H9 (cell line): ENCODE measurements around the gene FXYD6. TPM values are rescaled to one million over a fixed set of nuclear protein-coding genes. Genes with fewer than 3 reads are reported as not detected.

Experiments
- DNase-seq: peaks from one replicate; pipeline ENCODE4 v3.0.0-alpha.2; 2017
- H2AFZ ChIP-seq: one replicate; pipeline ENCODE4 v1.6.1; 2013; ENCODE audit warnings: mild to moderate bottlenecking, low read length, control low read depth, moderate library complexity
- H2AK5ac ChIP-seq: 2 replicates; pipeline ENCODE4 v1.6.1; 2013; ENCODE audit warnings: low read length, control low read depth, mixed read lengths; ENCODE audit not compliant: insufficient read length
- H2BK120ac ChIP-seq: one replicate; pipeline ENCODE4 v1.6.1; 2013; ENCODE audit warnings: low read depth, mild to moderate bottlenecking, low read length, control low read depth, inconsistent platforms; ENCODE audit not compliant: poor library complexity, severe bottlenecking
- H2BK12ac ChIP-seq: 2 replicates; pipeline ENCODE4 v1.6.1; 2013; ENCODE audit warnings: low read length, control low read depth, mixed read lengths, low read depth; ENCODE audit not compliant: insufficient read length
- H2BK15ac ChIP-seq: 2 replicates; pipeline ENCODE4 v1.6.1; 2013; ENCODE audit warnings: low read depth, low read length, control low read depth
- H2BK20ac ChIP-seq: one replicate; pipeline ENCODE4 v1.6.1; 2013; ENCODE audit warnings: low read depth, mild to moderate bottlenecking, low read length, control low read depth, inconsistent platforms; ENCODE audit not compliant: poor library complexity, severe bottlenecking
- H2BK5ac ChIP-seq: 2 replicates; pipeline ENCODE4 v1.6.1; 2013; ENCODE audit warnings: low read length, control low read depth, mixed read lengths; ENCODE audit not compliant: insufficient read length
- H3K14ac ChIP-seq: 2 replicates; pipeline ENCODE4 v1.6.1; 2013; ENCODE audit warnings: low read length, control low read depth; ENCODE audit not compliant: insufficient read depth
- H3K18ac ChIP-seq: 2 replicates; pipeline ENCODE4 v1.6.1; 2013; ENCODE audit warnings: low read depth, mild to moderate bottlenecking, mixed read lengths, low read length, control low read depth; ENCODE audit not compliant: insufficient read length
- H3K23ac ChIP-seq: 2 replicates; pipeline ENCODE4 v1.6.1; 2013; ENCODE audit warnings: low read length, control low read depth, mixed read lengths, low read depth; ENCODE audit not compliant: insufficient read length
- H3K23me2 ChIP-seq: 2 replicates; pipeline ENCODE4 v1.6.1; 2013; ENCODE audit warnings: low read depth, mild to moderate bottlenecking, mixed read lengths, low read length, control low read depth; ENCODE audit not compliant: insufficient read length, poor library complexity, severe bottlenecking
- H3K27ac ChIP-seq: 2 replicates; pipeline ENCODE4 v1.5.1; 2013; ENCODE audit warnings: low read length, control low read depth, mixed read lengths, low read depth; ENCODE audit not compliant: insufficient read length
- H3K27me3 ChIP-seq: 2 replicates; pipeline ENCODE4 v1.6.1; 2013; ENCODE audit warnings: low read length, control low read depth, inconsistent platforms; ENCODE audit not compliant: insufficient read depth
- H3K4ac ChIP-seq: 2 replicates; pipeline ENCODE4 v1.6.1; 2013; ENCODE audit warnings: low read depth, mild to moderate bottlenecking, control low read depth, inconsistent platforms, low read length, moderate library complexity
- H3K4me1 ChIP-seq: 2 replicates; pipeline ENCODE4 v1.6.1; 2013; ENCODE audit warnings: low read length, control low read depth, inconsistent platforms; ENCODE audit not compliant: insufficient read depth
- H3K4me2 ChIP-seq: 2 replicates; pipeline ENCODE4 v1.6.1; 2013; ENCODE audit warnings: low read length, control low read depth, mixed read lengths; ENCODE audit not compliant: insufficient read length, insufficient read depth
- H3K56ac ChIP-seq: 2 replicates; pipeline ENCODE4 v1.6.1; 2013; ENCODE audit warnings: low read depth, mild to moderate bottlenecking, mixed read lengths, low read length, control low read depth; ENCODE audit not compliant: insufficient read length
- H3K79me1 ChIP-seq: 2 replicates; pipeline ENCODE4 v1.6.1; 2013; ENCODE audit warnings: low read depth, mild to moderate bottlenecking, moderate library complexity, low read length, control low read depth, inconsistent platforms; ENCODE audit not compliant: insufficient read depth, poor library complexity, severe bottlenecking
- H3K79me2 ChIP-seq: 2 replicates; pipeline ENCODE4 v1.6.1; 2013; ENCODE audit warnings: low read length, control low read depth, inconsistent platforms; ENCODE audit not compliant: insufficient read depth
- H3K9ac ChIP-seq: 2 replicates; pipeline ENCODE4 v1.6.1; 2013; ENCODE audit warnings: low read length, control low read depth, mixed read lengths; ENCODE audit not compliant: insufficient read length; ENCODE audit errors: extremely low read depth
- H3K9me3 ChIP-seq: one replicate; pipeline ENCODE4 v1.6.1; 2013; ENCODE audit warnings: low read depth, low read length, inconsistent platforms; ENCODE audit not compliant: control insufficient read depth
- H3T11ph ChIP-seq: one replicate; pipeline ENCODE4 v1.6.1; 2013; ENCODE audit warnings: mild to moderate bottlenecking, low read length, control low read depth, inconsistent platforms
- H4K20me1 ChIP-seq: one replicate; pipeline ENCODE4 v1.6.1; 2013; ENCODE audit not compliant: control insufficient read depth, insufficient read length, insufficient read depth
- H4K5ac ChIP-seq: 2 replicates; pipeline ENCODE4 v1.6.1; 2013; ENCODE audit warnings: low read depth, mild to moderate bottlenecking, mixed read lengths, low read length, control low read depth; ENCODE audit not compliant: insufficient read length
- H4K8ac ChIP-seq: replicated peaks from 2 replicates; pipeline ENCODE4 v1.6.1; 2013; ENCODE audit warnings: low read length, control low read depth, mixed read lengths, low read depth; ENCODE audit not compliant: insufficient read length
- H4K91ac ChIP-seq: 2 replicates; pipeline ENCODE4 v1.6.1; 2013; ENCODE audit warnings: low read depth, mild to moderate bottlenecking, moderate library complexity, mixed read lengths, low read length, control low read depth; ENCODE audit not compliant: insufficient read length
- H3K27ac Mint-ChIP-seq, 3 experiments: 2 replicates in 2 of 3; 3 replicates in 1 of 3; pipeline ENCODE4 v1.8.0; 2020 to 2021; ENCODE audit warnings: mixed read lengths in 3 of 3, mild to moderate bottlenecking in 1 of 3, moderate library complexity in 1 of 3
- H3K27me3 Mint-ChIP-seq: 2 replicates; pipeline ENCODE4 v1.8.0; 2021; ENCODE audit warnings: low read depth, mild to moderate bottlenecking, moderate library complexity, mixed read lengths
- H3K36me3 Mint-ChIP-seq, 3 experiments: 2 replicates in 2 of 3; 3 replicates in 1 of 3; pipeline ENCODE4 v1.8.0; 2020 to 2021; ENCODE audit warnings: low read depth in 3 of 3, mixed read lengths in 3 of 3; ENCODE audit not compliant: insufficient read depth in 1 of 3
- H3K4me1 Mint-ChIP-seq, 2 experiments: 2 replicates each; pipeline ENCODE4 v1.8.0; 2020; ENCODE audit warnings: mixed read lengths in 2 of 2
- H3K4me3 Mint-ChIP-seq, 2 experiments: 2 replicates in 1 of 2; 3 replicates in 1 of 2; pipeline ENCODE4 v1.8.0; 2020 to 2021; ENCODE audit warnings: mild to moderate bottlenecking in 2 of 2, mixed read lengths in 2 of 2, moderate library complexity in 1 of 2
- H3K9me3 Mint-ChIP-seq, 2 experiments: 2 replicates in 1 of 2; 3 replicates in 1 of 2; pipeline ENCODE4 v1.8.0; 2020; ENCODE audit warnings: mild to moderate bottlenecking in 2 of 2, mixed read lengths in 2 of 2, moderate library complexity in 1 of 2
- WGBS: extraction: QIAGEN DNeasy Blood & Tissue Kit; methylation state at CpG from one replicate; pipeline ENCODE4 v1.1.7; 2013; ENCODE audit warnings: missing lambda C conversion rate, low lambda C conversion rate, mixed read lengths; ENCODE audit not compliant: insufficient read length; ENCODE audit errors: extremely low coverage; 5-methylcytosine and 5-hydroxymethylcytosine counted together
- total RNA-seq: library from RNA; stranded (reverse); gene quantifications from 2 replicates; pipeline ENCODE4 v1.2.1, GENCODE V29; 2021
- TF ChIP-seq, protein P1 (sequence below): fragments of 200-600 bp; sonication (generic); conservative IDR thresholded peaks from 3 replicates; pipeline ENCODE4 v1.8.0; 2021; ENCODE audit warnings: antibody characterized with exemption, mild to moderate bottlenecking

The FXYD6 gene
- total RNA-seq, 1 experiment from 2014 or later, result 18.3 TPM

GRCh38 chr11:117871160-117871559 is 5.3 kb downstream of the FXYD6 start:
- Histone ChIP-seq H3K9me3 (no peaks in the 10 kb centered on the region), H4K20me1 (no peaks in the 10 kb centered on the region), H3K79me1 (no peaks in the 10 kb centered on the region), H3K9ac (no peak overlapping the region), H3K4ac (no peak overlapping the region), H3T11ph (no peak overlapping the region), H3K56ac (no peak overlapping the region), H3K18ac (no peak overlapping the region), H2BK5ac (no peak overlapping the region), H2BK15ac (no peak overlapping the region), H3K4me1 (peaks cover 10% of the 10 kb centered on the region; the same call in 1 of the 2 replicates), H3K79me2 (no peaks in the 10 kb centered on the region), H3K4me2 (no peak overlapping the region), H2AK5ac (no peak overlapping the region), H3K23me2 (peaks cover 15% of the 10 kb centered on the region), H3K27ac (no peak overlapping the region), H2AFZ (no peak overlapping the region), H4K5ac (no peak overlapping the region), H3K27me3 (no peaks in the 10 kb centered on the region; the same call in 1 of the 2 replicates), H4K8ac (no peak overlapping the region), H2BK20ac (no peak overlapping the region), H3K23ac (no peak overlapping the region), H3K14ac (no peak overlapping the region), H4K91ac (no peak overlapping the region), H2BK12ac (no peak overlapping the region), H2BK120ac (no peak overlapping the region)
- no peak for DNase-seq
- Mint-ChIP-seq H3K36me3 (peaks cover 0 to 3% (median 2%) of the 10 kb centered on the region in 3 experiments; a peak in 1 of 7 replicates), H3K27me3 (peaks cover 47% of the 10 kb centered on the region), H3K9me3 (no peaks in the 10 kb centered on the region), H3K4me3 (no peak overlapping the region), H3K4me1 (peaks cover 46 to 70% of the 10 kb centered on the region in 2 experiments), H3K27ac (no peak overlapping the region; a peak in 1 of 7 replicates)
- WGBS, result no CpG with 5 or more reads among the region's 18 CpGs
- TF ChIP-seq, protein P1, sequence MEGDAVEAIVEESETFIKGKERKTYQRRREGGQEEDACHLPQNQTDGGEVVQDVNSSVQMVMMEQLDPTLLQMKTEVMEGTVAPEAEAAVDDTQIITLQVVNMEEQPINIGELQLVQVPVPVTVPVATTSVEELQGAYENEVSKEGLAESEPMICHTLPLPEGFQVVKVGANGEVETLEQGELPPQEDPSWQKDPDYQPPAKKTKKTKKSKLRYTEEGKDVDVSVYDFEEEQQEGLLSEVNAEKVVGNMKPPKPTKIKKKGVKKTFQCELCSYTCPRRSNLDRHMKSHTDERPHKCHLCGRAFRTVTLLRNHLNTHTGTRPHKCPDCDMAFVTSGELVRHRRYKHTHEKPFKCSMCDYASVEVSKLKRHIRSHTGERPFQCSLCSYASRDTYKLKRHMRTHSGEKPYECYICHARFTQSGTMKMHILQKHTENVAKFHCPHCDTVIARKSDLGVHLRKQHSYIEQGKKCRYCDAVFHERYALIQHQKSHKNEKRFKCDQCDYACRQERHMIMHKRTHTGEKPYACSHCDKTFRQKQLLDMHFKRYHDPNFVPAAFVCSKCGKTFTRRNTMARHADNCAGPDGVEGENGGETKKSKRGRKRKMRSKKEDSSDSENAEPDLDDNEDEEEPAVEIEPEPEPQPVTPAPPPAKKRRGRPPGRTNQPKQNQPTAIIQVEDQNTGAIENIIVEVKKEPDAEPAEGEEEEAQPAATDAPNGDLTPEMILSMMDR, result no peak
